ENCODE measurements around the gene PRRT2.

PRRT2 gene

GRCh38 chr16:29842732-29843346 lies 30.8 kb downstream of the PRRT2 start:
- Histone ChIP-seq H4K20me1 (ENCODE audit: insufficient read depth, low read length, poor library complexity, severe bottlenecking) (no peaks in the 10 kb centered on the region), H3K36me3 (ENCODE audit: insufficient read depth, low read length) (no peaks in the 10 kb centered on the region), H3K9ac (ENCODE audit: low read depth, low read length, poor library complexity, severe bottlenecking) (no peak overlapping the region), H2AFZ (ENCODE audit: low read length) (no peak overlapping the region), H3K79me2 (ENCODE audit: insufficient read depth, low read length) (no peaks in the 10 kb centered on the region), H3K4me3 (ENCODE audit: low read length, poor library complexity, severe bottlenecking) (no peak overlapping the region), H3K27me3 (ENCODE audit: insufficient read depth, low read length, poor library complexity, severe bottlenecking) (no peaks in the 10 kb centered on the region), H3K9me2 (replicated peaks; ENCODE audit: low read depth, low read length) (no peaks in the 10 kb centered on the region), H3K9me3 (ENCODE audit: insufficient read depth, low read depth, low read length) (no peaks in the 10 kb centered on the region), H3F3A (ENCODE audit: low read depth) (no peaks in the 10 kb centered on the region), H3K4me1 (ENCODE audit: insufficient read depth, low read length, poor library complexity, severe bottlenecking) (no peaks in the 10 kb centered on the region), H3K4me2 (ENCODE audit: low read depth, low read length, poor library complexity, severe bottlenecking) (no peak overlapping the region)
- no peak for TF ChIP-seq EZH2phosphoT487 (IDR thresholded peaks at IDR 0.05; ENCODE audit: borderline replicate concordance)
- TF ChIP-seq CTCF (conservative IDR thresholded peaks at IDR 0.05; ENCODE audit: low read length), result peak; percentile 50

GRCh38 chr16:29843931-29844330 lies 31.9 kb downstream of the PRRT2 start:
- Histone ChIP-seq H3K79me2 (ENCODE audit: insufficient read depth, low read length) (no peaks in the 10 kb centered on the region), H3F3A (ENCODE audit: low read depth) (no peaks in the 10 kb centered on the region), H3K36me3 (ENCODE audit: insufficient read depth, low read length) (no peaks in the 10 kb centered on the region)

GRCh38 chr16:29844575-29845331 lies 32.8 kb downstream of the PRRT2 start:
- Histone ChIP-seq H3K27me3 (ENCODE audit: insufficient read depth, low read length, poor library complexity, severe bottlenecking) (no peaks in the 10 kb centered on the region), H3K9ac (ENCODE audit: low read depth, low read length, poor library complexity, severe bottlenecking) (no peak overlapping the region), H3F3A (ENCODE audit: low read depth) (no peaks in the 10 kb centered on the region), H3K9me2 (replicated peaks; ENCODE audit: low read depth, low read length) (no peaks in the 10 kb centered on the region), H3K4me3 (ENCODE audit: low read length, poor library complexity, severe bottlenecking) (no peak overlapping the region), H3K79me2 (ENCODE audit: insufficient read depth, low read length) (no peaks in the 10 kb centered on the region), H3K4me1 (ENCODE audit: insufficient read depth, low read length, poor library complexity, severe bottlenecking) (no peaks in the 10 kb centered on the region), H4K20me1 (ENCODE audit: insufficient read depth, low read length, poor library complexity, severe bottlenecking) (no peaks in the 10 kb centered on the region), H3K9me3 (ENCODE audit: insufficient read depth, low read depth, low read length) (no peaks in the 10 kb centered on the region), H3K4me2 (ENCODE audit: low read depth, low read length, poor library complexity, severe bottlenecking) (no peak overlapping the region), H2AFZ (ENCODE audit: low read length) (no peak overlapping the region), H3K36me3 (ENCODE audit: insufficient read depth, low read length) (no peaks in the 10 kb centered on the region)
- TF ChIP-seq CTCF (conservative IDR thresholded peaks at IDR 0.05; ENCODE audit: low read length), result no peak
- no peak for TF ChIP-seq EZH2phosphoT487 (IDR thresholded peaks at IDR 0.05; ENCODE audit: borderline replicate concordance)

More at GRCh38 chr16:29843931-29844330, 31.9 kb downstream of the PRRT2 start:
- Histone ChIP-seq H3K9me2 (replicated peaks; ENCODE audit: low read depth, low read length) (no peaks in the 10 kb centered on the region), H4K20me1 (ENCODE audit: insufficient read depth, low read length, poor library complexity, severe bottlenecking) (no peaks in the 10 kb centered on the region), H2AFZ (ENCODE audit: low read length) (no peak overlapping the region), H3K4me1 (ENCODE audit: insufficient read depth, low read length, poor library complexity, severe bottlenecking) (no peaks in the 10 kb centered on the region), H3K9ac (ENCODE audit: low read depth, low read length, poor library complexity, severe bottlenecking) (no peak overlapping the region), H3K9me3 (ENCODE audit: insufficient read depth, low read depth, low read length) (no peaks in the 10 kb centered on the region), H3K27me3 (ENCODE audit: insufficient read depth, low read length, poor library complexity, severe bottlenecking) (no peaks in the 10 kb centered on the region), H3K4me3 (ENCODE audit: low read length, poor library complexity, severe bottlenecking) (no peak overlapping the region), H3K4me2 (ENCODE audit: low read depth, low read length, poor library complexity, severe bottlenecking) (no peak overlapping the region)
- TF ChIP-seq EZH2phosphoT487 (IDR thresholded peaks at IDR 0.05; ENCODE audit: borderline replicate concordance) (no peak), CTCF (conservative IDR thresholded peaks at IDR 0.05; ENCODE audit: low read length) (no peak)
